GM12872 (cell line): ENCODE data around the gene OPCML.

ENCODE experiments used
- TF ChIP-seq, protein P1 (sequence below): IDR thresholded peaks from 3 replicates; pipeline ENCODE4 v1.5.1; 2011; ENCODE audit warnings: low read depth, mild to moderate bottlenecking, low read length, moderate library complexity; ENCODE audit not compliant: insufficient read depth

Gene OPCML

DNA sequence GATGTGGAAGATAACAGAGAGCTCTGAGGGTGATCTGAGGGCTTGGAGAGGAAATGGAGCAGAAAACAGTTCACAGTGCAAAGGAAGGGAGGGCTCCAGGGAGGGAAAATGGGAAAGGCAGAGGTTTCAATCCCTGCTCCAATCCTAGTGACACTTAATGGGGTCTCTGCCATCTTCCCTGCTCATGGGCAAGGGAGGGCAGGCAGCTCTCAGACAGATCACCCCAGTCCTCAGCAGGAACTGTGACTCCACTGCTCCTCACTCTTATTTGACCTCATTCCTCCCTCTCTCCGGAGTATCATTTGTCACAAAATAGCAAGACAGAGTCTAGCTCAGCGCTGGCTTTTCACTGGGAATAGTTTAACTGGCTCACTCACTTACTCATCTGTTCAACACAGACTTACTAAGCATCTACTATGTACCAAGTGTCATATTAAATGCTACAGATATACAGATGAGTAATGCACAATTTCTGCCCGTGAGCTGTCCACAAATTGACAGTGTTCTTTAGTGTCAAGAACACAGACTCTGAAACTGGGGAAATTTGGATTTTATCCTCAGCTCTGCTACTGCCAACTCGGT is 817.4 kb downstream of the OPCML start:
- TF ChIP-seq, protein P1, sequence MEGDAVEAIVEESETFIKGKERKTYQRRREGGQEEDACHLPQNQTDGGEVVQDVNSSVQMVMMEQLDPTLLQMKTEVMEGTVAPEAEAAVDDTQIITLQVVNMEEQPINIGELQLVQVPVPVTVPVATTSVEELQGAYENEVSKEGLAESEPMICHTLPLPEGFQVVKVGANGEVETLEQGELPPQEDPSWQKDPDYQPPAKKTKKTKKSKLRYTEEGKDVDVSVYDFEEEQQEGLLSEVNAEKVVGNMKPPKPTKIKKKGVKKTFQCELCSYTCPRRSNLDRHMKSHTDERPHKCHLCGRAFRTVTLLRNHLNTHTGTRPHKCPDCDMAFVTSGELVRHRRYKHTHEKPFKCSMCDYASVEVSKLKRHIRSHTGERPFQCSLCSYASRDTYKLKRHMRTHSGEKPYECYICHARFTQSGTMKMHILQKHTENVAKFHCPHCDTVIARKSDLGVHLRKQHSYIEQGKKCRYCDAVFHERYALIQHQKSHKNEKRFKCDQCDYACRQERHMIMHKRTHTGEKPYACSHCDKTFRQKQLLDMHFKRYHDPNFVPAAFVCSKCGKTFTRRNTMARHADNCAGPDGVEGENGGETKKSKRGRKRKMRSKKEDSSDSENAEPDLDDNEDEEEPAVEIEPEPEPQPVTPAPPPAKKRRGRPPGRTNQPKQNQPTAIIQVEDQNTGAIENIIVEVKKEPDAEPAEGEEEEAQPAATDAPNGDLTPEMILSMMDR: no peak

DNA sequence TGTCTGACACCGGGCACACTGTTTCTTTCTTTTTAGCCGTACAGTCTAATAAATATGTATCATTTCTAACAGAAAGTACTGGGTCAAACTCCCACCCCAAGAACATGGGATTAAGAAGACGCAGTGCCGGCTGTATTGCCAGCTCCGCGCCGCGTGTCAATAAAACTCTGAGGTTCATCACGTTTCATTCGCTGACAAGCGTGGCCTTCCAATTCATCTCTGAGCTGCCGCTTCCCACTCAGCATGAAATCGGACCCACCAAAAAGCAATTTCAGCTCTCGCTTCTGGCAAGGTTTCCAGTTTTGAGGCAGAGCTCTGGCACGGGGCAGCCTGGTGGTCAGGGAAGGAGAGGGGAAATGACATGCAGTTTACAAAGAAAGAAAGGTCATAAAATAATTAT is 819.8 kb downstream of the OPCML start:
- TF ChIP-seq, protein P1: no peak

DNA sequence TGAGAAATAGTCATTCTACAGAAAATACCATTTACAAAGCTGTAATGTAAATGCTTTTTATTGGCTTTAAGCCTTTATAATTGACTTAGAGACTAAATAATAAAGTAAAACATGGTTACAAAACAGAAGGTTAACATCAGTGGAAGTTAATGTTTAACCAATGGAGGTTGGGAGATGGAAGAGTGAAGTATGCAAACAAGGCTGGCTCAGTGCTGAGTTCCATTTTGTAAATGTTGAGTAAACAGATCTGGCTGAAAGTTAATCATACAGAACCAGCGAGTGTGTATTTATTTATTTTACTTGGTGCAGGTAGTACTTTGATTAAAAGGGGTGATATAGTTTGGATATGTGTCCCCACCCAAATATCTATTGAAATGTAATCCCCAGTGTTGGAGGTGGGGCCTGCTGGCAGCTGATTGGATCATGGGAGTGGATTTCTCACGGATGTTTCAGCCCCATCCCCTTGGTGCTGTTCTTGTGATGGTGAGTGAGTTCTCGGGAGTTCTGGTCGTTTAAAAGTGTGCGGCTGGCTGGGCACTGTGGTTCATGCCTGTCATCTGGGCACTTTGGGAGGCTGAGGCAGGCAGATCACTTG is 827.4 kb downstream of the OPCML start:
- TF ChIP-seq, protein P1: no peak

DNA sequence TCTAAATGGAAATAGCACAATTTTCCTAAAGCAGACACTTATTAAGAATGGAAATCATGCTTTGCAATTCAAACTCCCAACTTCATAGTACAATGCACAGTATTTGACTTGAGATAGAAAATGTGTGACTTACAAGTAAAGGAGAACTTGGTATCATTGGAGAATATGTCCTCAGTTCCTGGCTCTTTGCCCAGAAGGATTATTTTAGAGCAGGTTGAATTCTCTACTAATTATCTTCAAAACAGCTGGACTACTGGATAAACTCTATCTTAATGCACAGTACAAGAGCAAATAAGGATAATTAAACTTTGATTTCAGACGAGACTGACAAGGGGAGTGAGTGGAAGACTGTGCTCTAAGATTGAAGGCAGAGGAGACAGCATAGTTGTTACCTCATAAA is 839.4 kb downstream of the OPCML start:
- TF ChIP-seq, protein P1: no peak

DNA sequence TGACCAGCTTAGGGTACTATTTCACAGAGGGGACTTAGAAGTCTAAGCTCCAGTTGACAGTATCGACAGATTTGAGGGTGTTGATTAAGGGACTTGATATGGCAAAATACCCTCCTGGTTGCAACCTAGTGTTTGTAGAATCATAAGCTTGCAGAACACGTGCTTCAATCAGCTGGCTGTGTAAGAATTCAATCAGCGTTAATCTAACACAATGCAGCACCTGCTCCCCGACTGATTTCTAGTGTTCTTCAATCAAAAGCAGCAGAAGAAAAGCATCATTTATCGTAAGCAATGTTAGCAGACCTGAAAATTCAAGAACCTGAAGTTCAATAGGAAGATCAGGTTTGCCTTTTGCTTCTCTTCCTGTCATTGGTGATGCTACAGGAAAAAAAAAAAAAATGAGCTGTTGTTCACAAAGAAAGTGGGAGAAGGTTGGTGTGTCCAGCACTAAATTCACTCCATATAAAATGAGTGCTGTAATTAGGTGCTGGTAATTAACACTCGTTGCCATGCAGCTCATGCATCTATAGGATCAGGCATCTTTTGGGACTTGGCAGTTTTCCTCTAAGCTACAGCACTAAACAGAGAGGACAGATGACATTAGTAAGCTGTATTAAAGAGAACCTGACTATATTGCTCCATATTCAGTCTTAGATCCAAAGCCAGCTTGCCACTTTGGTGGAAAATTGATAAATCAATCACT is 840.3 kb downstream of the OPCML start:
- TF ChIP-seq, protein P1: no peak

DNA sequence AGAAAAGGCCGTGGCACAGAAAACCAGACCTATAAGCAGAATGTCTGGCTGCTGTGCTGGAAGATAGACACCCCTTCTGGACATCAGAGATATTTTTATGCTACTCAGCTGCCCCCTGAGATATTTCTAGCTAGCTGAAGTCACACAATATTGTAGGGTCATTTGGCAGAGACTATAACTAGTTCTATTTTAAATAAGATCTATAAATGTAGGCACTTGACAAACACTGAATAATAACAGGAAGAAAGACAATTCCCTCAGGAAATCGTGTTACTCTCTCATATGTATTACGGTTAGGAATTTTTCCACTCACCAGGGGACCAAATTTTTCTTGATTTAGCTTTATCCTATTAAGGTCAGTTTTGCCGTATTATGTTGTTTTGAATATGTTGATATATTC is 845.4 kb downstream of the OPCML start:
- TF ChIP-seq, protein P1: no peak

DNA sequence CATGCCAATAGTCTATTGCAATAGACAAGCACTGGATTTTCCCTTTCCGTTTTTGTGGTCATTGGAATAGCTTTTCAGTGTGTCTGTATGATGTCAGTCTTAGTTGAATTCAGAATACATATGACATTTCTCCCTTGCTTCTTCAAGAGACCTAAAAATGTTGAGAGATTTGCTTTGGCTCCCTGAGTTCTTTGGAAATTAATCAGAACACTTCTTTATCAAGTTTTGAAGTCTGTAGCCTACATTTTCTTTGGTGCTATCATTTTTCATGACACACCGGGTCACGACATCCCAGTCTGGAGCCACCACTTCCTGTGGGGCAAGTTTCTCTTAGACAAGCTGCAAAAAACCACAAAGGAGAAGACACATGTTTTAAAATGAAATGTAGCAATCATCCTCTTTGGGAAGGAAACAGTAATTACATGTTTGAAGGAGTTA is 847.1 kb downstream of the OPCML start:
- TF ChIP-seq, protein P1: no peak
